Lower lobe of right lung (tissue), 2 donors: ENCODE measurements around the gene ALS2CL. TPM values are rescaled to one million over a fixed set of nuclear protein-coding genes. Genes with fewer than 3 reads are reported as not detected.
A peak's percentile ranks its signal among the peaks of the same experiment; 100 is the strongest.

Experiments
- ATAC-seq, 2 donors: fragments of 200-7000 bp; cut with Tn5 transposase; one replicate each; pipeline ENCODE4 v1.9.1; 2020 to 2022; ENCODE audit warnings: mild to moderate bottlenecking in 2 of 2, moderate library complexity in 2 of 2
- DNase-seq: peaks from one replicate; pipeline ENCODE4 v3.0.0-alpha.2; 2020
- H3K27ac ChIP-seq: fragments of 200-600 bp; one replicate; pipeline ENCODE4 v1.8.0; 2022
- H3K27me3 ChIP-seq: fragments of 200-600 bp; one replicate; pipeline ENCODE4 v1.8.0; 2022; ENCODE audit warnings: low read depth
- H3K36me3 ChIP-seq: fragments of 200-600 bp; one replicate; pipeline ENCODE4 v1.8.0; 2022; ENCODE audit warnings: mild to moderate bottlenecking
- H3K4me1 ChIP-seq: fragments of 200-600 bp; one replicate; pipeline ENCODE4 v1.8.0; 2022
- H3K4me3 ChIP-seq: fragments of 200-600 bp; one replicate; pipeline ENCODE4 v1.8.0; 2022; ENCODE audit warnings: mild to moderate bottlenecking
- H3K9me3 ChIP-seq: fragments of 200-600 bp; one replicate; pipeline ENCODE4 v1.8.0; 2022
- CTCF ChIP-seq: fragments of 200-600 bp; IDR thresholded peaks from one replicate; pipeline ENCODE4 v1.8.0; 2022; ENCODE audit warnings: antibody characterized with exemption, mild to moderate bottlenecking
- intact Hi-C: fragments of 100-400 bp; cut with DNase I; formaldehyde crosslinking; loops from one replicate; pipeline ENCODE4 v1.11.0; 2022
- total RNA-seq: library from RNA; stranded (reverse); fragmentation: NEBNext Ultra II Directional; extraction: Animal tissue kit (Norgen Biotek cat#: 25700); gene quantifications from one replicate; pipeline ENCODE4 v1.2.1, GENCODE V29; 2021
- donor health status: DM: no; HTN: yes; CAD: no; lungs with severe emphysema.

The ALS2CL gene
- total RNA-seq, 1 donor from 2014 or later, result 59.7 TPM

- DNase-seq (peak; percentile 83), ATAC-seq (peak; percentile 47 to 81)
- Histone ChIP-seq H3K4me1 (peaks cover 50% of the 10 kb centered on the region), H3K9me3 (no peaks in the 10 kb centered on the region), H3K27ac (peak overlapping the region; percentile 41), H3K27me3 (peaks cover 20% of the 10 kb centered on the region), H3K36me3 (no peaks in the 10 kb centered on the region), H3K4me3 (no peak overlapping the region)
- TF ChIP-seq CTCF, result no peak
- intact Hi-C loops, result loop anchor here (10.0 kb wide), 1 partner anchor 195 kb away; no protein-coding TSS in a partner anchor
These were observed 6.4 kb upstream of the ALS2CL start for GRCh38 chr3:46699676-46700523.

DNA sequence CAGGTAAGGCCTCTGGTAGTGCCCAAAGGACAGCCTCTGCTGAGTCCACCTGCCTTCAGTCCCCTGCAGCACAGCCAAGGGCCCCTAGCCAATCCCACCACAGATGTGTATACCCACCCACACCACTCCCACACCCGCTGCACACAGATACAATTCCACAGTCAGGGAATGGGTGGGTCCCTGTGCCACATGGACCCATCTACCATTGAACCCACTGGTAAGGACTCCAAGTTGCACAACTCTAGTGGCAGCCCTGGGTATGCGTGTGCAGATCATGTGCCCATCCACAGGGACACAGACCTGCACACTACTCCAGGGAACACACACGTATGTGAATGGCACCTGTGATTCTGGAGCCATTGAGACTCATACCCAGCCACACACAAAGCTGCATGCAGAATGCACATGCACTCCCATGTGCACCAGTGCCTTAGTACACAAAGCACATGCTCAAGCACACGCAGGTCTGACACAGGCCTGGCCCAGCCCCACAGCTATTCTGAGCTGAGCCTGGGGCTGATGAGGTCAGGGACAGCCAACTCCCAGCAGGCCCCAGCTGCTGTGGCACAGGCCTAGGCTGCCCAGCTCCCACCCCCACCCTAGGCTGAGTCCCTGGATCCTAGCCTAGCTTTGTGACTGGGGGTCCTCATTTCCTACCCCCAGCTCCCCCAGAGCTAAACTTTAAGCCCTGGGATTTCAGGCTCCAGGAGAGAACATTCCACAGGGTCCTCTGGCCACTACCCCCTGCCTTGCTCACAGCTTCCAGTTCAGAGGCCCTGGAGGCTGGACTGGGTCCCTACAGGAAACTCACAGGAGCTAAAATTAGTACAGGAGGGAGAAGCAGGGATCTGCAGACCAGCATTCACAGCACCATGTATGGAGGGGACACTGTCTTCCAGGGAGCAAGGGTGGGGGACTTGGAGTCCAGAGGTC is 2.7 kb upstream of the ALS2CL start:
- H3K27me3 ChIP-seq, result peaks cover 8% of the 10 kb centered on the region
- H3K27ac ChIP-seq, result peak overlapping the region; percentile 90
- ATAC-seq, result no peak
- DNase-seq, result no peak
- TF ChIP-seq CTCF, result no peak
- H3K4me1 ChIP-seq, result peaks cover 81% of the 10 kb centered on the region
- intact Hi-C loops, result no loop called here
- H3K9me3 ChIP-seq, result no peaks in the 10 kb centered on the region
- no peak overlapping the region for H3K4me3 ChIP-seq
- H3K36me3 ChIP-seq, result no peaks in the 10 kb centered on the region

DNA sequence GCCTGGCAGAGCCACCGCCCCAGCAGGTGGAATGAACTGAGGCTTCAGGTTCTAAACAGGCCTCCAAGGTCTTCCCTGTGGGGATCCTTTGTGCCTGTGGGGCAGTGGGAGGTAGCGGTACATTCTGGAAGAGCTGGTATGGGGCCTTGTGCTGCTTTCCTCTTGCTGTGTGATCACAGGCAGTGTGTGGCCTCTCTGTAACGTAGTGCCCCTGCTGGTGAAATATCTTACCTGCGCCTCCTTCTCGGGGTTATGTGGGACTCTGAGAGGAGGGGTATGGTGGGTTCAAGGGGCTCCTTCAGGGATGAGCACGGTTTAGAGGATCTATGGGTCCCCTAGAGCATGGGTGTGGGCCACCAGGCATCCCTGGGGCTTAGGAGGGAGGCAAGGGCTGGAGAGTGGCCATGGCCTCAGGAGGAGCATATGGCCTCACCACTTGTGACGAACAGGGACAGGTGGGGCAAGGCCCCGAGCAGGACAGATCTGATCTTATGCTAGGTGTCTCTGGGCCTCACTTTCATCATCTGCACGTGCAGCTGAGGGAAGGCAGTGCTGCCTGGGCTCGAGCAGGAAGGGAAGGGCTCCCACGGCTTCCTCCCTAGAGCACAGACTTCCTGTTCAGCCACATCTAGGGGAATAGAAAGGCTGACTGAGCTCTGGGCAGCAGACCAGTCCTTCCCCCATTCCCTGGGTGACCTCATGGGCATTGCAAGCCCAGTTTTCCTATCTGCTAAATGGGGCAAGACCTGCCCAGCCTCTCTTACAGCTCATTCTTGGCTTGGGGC is 1.9 kb upstream of the ALS2CL start:
- no peak overlapping the region for H3K4me3 ChIP-seq
- peaks cover 81% of the 10 kb centered on the region for H3K4me1 ChIP-seq
- peak; percentile 83 for DNase-seq
- peaks cover 6% of the 10 kb centered on the region for H3K27me3 ChIP-seq
- peak overlapping the region; percentile 90 for H3K27ac ChIP-seq
- no peaks in the 10 kb centered on the region for H3K36me3 ChIP-seq
- no peaks in the 10 kb centered on the region for H3K9me3 ChIP-seq
- intact Hi-C loops, result no loop called here
- peak; percentile 9 to 43 for ATAC-seq
- peak; percentile 24 for TF ChIP-seq CTCF

DNA sequence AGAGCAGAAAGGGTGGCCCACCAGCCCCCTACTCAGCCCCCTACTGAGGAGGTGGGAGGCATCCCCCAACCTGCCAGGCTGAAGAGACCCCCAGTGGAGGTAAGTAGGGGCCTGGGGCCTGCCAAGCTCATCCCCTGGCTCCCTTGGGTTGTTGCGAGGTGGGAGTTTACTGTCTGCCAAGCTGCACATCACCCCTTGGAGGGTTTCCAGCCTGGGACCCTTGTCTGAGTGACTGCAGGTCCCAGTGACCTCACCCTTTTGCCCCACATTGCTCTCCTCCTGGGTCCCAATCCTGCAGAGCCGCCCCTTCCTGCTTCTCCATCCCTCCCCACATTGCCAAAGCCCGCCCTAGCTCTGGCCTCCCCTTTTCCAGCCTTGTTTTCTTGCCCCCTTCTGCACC is 1.0 kb upstream of the ALS2CL start:
- no peaks in the 10 kb centered on the region for H3K36me3 ChIP-seq
- no peak overlapping the region for H3K4me3 ChIP-seq
- intact Hi-C loops, result no loop called here
- peak overlapping the region; percentile 90 for H3K27ac ChIP-seq
- peaks cover 78% of the 10 kb centered on the region for H3K4me1 ChIP-seq
- DNase-seq, result no peak
- ATAC-seq, result no peak
- no peaks in the 10 kb centered on the region for H3K9me3 ChIP-seq
- peaks cover 6% of the 10 kb centered on the region for H3K27me3 ChIP-seq
- TF ChIP-seq CTCF, result no peak

DNA sequence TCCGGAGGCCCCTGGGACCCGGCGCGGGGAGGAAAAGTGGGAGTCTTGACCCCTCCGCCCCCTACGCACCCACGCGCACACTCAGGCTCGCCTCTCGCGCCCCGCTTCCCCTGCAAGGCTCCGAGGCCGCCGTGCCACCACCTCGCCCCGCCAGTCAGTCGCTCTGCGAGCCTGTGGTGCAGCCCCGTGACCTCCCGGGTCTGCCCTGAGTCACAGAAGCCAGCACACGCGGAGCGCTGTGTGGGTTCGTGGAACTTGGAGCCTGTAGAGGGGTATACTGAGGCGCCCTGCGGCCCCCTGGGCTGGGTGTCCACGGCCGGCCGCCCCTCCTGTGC is 380 bp upstream of the ALS2CL start:
- intact Hi-C loops, result no loop called here
- peak overlapping the region; percentile 81 for H3K4me3 ChIP-seq
- no peak for TF ChIP-seq CTCF
- peak; percentile 7 to 9 for ATAC-seq
- H3K27ac ChIP-seq, result peak overlapping the region; percentile 90
- no peaks in the 10 kb centered on the region for H3K36me3 ChIP-seq
- peaks cover 6% of the 10 kb centered on the region for H3K27me3 ChIP-seq
- DNase-seq, result peak; percentile 67
- H3K4me1 ChIP-seq, result peaks cover 78% of the 10 kb centered on the region
- no peaks in the 10 kb centered on the region for H3K9me3 ChIP-seq
